ENCODE measurements around the gene EBPL.

DNA sequence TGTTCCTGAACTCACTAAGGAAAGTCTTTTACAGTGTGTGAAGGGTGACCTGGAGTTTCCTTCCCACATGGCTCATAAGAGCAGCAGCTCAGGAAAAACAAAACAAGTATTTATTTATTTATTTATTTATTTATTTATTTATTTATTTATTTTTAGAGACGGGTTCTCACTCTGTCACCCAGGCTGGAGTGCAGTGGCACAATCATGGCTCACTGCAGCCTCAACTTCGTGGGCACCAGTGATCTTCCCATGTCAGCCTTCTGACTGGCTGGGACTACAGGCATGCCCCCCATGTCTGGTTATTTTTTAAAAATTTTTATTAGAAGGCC is 52.6 kb downstream of the EBPL start:
- TF ChIP-seq ZFP30 (CRISPR knock-in tag; IDR thresholded peaks at IDR 0.05) = no peak
- TF ChIP-seq, protein P1, sequence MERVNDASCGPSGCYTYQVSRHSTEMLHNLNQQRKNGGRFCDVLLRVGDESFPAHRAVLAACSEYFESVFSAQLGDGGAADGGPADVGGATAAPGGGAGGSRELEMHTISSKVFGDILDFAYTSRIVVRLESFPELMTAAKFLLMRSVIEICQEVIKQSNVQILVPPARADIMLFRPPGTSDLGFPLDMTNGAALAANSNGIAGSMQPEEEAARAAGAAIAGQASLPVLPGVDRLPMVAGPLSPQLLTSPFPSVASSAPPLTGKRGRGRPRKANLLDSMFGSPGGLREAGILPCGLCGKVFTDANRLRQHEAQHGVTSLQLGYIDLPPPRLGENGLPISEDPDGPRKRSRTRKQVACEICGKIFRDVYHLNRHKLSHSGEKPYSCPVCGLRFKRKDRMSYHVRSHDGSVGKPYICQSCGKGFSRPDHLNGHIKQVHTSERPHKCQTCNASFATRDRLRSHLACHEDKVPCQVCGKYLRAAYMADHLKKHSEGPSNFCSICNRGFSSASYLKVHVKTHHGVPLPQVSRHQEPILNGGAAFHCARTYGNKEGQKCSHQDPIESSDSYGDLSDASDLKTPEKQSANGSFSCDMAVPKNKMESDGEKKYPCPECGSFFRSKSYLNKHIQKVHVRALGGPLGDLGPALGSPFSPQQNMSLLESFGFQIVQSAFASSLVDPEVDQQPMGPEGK (CRISPR knock-in tag; IDR thresholded peaks at IDR 0.05; ENCODE audit: borderline replicate concordance) = no peak

Data from SK-N-SH treated with all-trans-retinoic acid at 6 μM for 48 hours (cell line).